ENCODE results near the gene TUBAL3. TPM values are rescaled to one million over a fixed set of nuclear protein-coding genes. Genes with fewer than 3 reads are reported as not detected.

The TUBAL3 gene
- total and polyA plus RNA-seq, 9 of the 15 experiments (the other 6 are each of a cell fraction or from before 2014, with no cell fraction given): 5.5 to 10.1 (median 6.9) TPM

DNA sequence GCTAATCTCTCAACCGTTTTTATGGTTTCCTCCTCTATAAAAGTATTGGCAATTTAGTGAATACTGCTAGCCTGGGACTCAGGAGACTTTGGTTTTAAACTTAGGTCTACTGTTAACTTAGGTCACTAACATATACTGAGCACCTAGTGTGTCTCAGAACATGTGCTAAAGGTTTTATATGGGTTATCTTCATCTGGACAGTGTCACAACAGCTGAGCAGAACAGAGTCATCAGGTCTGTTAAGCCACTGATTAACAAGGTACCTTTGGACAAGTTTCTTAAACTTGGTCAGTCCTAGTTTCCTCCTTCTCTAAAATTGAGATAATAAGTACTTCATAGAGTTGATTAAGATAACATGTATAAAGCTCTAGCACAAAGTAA lies 38.4 kb upstream of the TUBAL3 start (continued):
- TF ChIP-seq CREB1 (IDR thresholded peaks at IDR 0.05): no peak
- no peak for TF ChIP-seq CREB1 (CRISPR knock-in tag; IDR thresholded peaks at IDR 0.05)
- no peak for TF ChIP-seq SAP30 (IDR thresholded peaks at IDR 0.05; ENCODE audit: borderline replicate concordance, insufficient read depth, low read depth, low read length, poor library complexity, severe bottlenecking)
- TF ChIP-seq BRD4 (IDR thresholded peaks at IDR 0.05): no peak
- no peak for TF ChIP-seq SLC30A9 (CRISPR knock-in tag; IDR thresholded peaks at IDR 0.05)
- TF ChIP-seq, protein P1, sequence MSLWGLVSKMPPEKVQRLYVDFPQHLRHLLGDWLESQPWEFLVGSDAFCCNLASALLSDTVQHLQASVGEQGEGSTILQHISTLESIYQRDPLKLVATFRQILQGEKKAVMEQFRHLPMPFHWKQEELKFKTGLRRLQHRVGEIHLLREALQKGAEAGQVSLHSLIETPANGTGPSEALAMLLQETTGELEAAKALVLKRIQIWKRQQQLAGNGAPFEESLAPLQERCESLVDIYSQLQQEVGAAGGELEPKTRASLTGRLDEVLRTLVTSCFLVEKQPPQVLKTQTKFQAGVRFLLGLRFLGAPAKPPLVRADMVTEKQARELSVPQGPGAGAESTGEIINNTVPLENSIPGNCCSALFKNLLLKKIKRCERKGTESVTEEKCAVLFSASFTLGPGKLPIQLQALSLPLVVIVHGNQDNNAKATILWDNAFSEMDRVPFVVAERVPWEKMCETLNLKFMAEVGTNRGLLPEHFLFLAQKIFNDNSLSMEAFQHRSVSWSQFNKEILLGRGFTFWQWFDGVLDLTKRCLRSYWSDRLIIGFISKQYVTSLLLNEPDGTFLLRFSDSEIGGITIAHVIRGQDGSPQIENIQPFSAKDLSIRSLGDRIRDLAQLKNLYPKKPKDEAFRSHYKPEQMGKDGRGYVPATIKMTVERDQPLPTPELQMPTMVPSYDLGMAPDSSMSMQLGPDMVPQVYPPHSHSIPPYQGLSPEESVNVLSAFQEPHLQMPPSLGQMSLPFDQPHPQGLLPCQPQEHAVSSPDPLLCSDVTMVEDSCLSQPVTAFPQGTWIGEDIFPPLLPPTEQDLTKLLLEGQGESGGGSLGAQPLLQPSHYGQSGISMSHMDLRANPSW (CRISPR knock-in tag; IDR thresholded peaks at IDR 0.05): no peak
- TF ChIP-seq ZC3H4 (CRISPR knock-in tag; IDR thresholded peaks at IDR 0.05; ENCODE audit: borderline replicate concordance): no peak
- no peak for TF ChIP-seq ZSCAN29 (IDR thresholded peaks at IDR 0.05)
- 0 out of 2 replicates have a peak, but pooled peaks have one; percentile 29 for TF ChIP-seq ARID1B (IDR thresholded peaks at IDR 0.05)
- no peak for TF ChIP-seq MAFG (tag; conservative IDR thresholded peaks at IDR 0.05)
- TF ChIP-seq KDM4B (IDR thresholded peaks at IDR 0.05; ENCODE audit: borderline replicate concordance in 2 of 2, low read depth in 1 of 2): no peak
- TF ChIP-seq RBBP5 (IDR thresholded peaks at IDR 0.05; ENCODE audit: borderline replicate concordance, insufficient read depth, low read length, poor library complexity, severe bottlenecking): no peak
- TF ChIP-seq, protein P2, sequence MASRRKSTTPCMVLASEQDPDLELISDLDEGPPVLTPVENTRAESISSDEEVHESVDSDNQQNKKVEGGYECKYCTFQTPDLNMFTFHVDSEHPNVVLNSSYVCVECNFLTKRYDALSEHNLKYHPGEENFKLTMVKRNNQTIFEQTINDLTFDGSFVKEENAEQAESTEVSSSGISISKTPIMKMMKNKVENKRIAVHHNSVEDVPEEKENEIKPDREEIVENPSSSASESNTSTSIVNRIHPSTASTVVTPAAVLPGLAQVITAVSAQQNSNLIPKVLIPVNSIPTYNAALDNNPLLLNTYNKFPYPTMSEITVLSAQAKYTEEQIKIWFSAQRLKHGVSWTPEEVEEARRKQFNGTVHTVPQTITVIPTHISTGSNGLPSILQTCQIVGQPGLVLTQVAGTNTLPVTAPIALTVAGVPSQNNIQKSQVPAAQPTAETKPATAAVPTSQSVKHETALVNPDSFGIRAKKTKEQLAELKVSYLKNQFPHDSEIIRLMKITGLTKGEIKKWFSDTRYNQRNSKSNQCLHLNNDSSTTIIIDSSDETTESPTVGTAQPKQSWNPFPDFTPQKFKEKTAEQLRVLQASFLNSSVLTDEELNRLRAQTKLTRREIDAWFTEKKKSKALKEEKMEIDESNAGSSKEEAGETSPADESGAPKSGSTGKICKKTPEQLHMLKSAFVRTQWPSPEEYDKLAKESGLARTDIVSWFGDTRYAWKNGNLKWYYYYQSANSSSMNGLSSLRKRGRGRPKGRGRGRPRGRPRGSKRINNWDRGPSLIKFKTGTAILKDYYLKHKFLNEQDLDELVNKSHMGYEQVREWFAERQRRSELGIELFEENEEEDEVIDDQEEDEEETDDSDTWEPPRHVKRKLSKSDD (conservative IDR thresholded peaks at IDR 0.05; ENCODE audit: low read length): no peak
- TF ChIP-seq NBN (IDR thresholded peaks at IDR 0.05; ENCODE audit: low read depth): no peak
- TF ChIP-seq RBM22 (IDR thresholded peaks at IDR 0.05; ENCODE audit: low read depth, low read length, poor library complexity, severe bottlenecking): no peak
- TF ChIP-seq ATF1 (CRISPR knock-in tag; IDR thresholded peaks at IDR 0.05): no peak
- no peak for TF ChIP-seq ATF1 (tag; IDR thresholded peaks at IDR 0.05)
- TF ChIP-seq, protein P3, sequence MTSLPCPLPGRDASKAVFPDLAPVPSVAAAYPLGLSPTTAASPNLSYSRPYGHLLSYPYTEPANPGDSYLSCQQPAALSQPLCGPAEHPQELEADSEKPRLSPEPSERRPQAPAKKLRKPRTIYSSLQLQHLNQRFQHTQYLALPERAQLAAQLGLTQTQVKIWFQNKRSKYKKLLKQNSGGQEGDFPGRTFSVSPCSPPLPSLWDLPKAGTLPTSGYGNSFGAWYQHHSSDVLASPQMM (CRISPR knock-in tag; IDR thresholded peaks at IDR 0.05): no peak
- TF ChIP-seq ZC3H8 (IDR thresholded peaks at IDR 0.05): no peak
- TF ChIP-seq ZNF695 (CRISPR knock-in tag; IDR thresholded peaks at IDR 0.05): no peak
- no peak for TF ChIP-seq SRSF1 (IDR thresholded peaks at IDR 0.05; ENCODE audit: low read depth, low read length)
- TF ChIP-seq, protein P4, sequence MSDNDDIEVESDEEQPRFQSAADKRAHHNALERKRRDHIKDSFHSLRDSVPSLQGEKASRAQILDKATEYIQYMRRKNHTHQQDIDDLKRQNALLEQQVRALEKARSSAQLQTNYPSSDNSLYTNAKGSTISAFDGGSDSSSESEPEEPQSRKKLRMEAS (CRISPR knock-in tag; IDR thresholded peaks at IDR 0.05): no peak
- no peak for TF ChIP-seq HOXB6 (CRISPR knock-in tag; IDR thresholded peaks at IDR 0.05; ENCODE audit: borderline replicate concordance)
- TF ChIP-seq GABPB2 (CRISPR knock-in tag; conservative IDR thresholded peaks at IDR 0.05): no peak

Data from K562 (cell line).